GM18867 (cell line): ENCODE data around the gene NR2F2.

ENCODE experiments used
- ATAC-seq: cut with Tn5 transposase; IDR thresholded peaks from one replicate; pipeline ENCODE4 v1.9.1; 2021; ENCODE audit warnings: mild to moderate bottlenecking, moderate library complexity; ENCODE audit not compliant: unreplicated experiment

The NR2F2 gene

GRCh38 chr15:96331144-96331944, 844 bp downstream of the NR2F2 start:
- ATAC-seq, result no peak

DNA sequence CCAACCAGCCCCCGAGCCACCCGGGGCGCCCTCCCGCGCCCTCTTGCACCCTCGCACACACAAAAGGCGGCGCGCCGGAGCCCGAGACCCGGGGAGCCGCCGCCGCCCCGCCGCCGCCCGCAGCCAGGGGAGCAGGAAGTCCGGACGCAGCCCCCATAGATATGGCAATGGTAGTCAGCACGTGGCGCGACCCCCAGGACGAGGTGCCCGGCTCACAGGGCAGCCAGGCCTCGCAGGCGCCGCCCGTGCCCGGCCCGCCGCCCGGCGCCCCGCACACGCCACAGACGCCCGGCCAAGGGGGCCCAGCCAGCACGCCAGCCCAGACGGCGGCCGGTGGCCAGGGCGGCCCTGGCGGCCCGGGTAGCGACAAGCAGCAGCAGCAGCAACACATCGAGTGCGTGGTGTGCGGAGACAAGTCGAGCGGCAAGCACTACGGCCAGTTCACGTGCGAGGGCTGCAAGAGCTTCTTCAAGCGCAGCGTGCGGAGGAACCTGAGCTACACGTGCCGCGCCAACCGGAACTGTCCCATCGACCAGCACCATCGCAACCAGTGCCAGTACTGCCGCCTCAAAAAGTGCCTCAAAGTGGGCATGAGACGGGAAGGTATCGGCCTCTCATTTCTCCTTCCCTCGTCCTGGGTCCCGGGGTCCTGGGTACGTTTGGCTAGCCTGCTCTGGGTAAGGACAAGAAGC, 1.6 kb downstream of the NR2F2 start:
- no peak for ATAC-seq

GRCh38 chr15:96332637-96333121, 2.2 kb downstream of the NR2F2 start:
- no peak for ATAC-seq

DNA sequence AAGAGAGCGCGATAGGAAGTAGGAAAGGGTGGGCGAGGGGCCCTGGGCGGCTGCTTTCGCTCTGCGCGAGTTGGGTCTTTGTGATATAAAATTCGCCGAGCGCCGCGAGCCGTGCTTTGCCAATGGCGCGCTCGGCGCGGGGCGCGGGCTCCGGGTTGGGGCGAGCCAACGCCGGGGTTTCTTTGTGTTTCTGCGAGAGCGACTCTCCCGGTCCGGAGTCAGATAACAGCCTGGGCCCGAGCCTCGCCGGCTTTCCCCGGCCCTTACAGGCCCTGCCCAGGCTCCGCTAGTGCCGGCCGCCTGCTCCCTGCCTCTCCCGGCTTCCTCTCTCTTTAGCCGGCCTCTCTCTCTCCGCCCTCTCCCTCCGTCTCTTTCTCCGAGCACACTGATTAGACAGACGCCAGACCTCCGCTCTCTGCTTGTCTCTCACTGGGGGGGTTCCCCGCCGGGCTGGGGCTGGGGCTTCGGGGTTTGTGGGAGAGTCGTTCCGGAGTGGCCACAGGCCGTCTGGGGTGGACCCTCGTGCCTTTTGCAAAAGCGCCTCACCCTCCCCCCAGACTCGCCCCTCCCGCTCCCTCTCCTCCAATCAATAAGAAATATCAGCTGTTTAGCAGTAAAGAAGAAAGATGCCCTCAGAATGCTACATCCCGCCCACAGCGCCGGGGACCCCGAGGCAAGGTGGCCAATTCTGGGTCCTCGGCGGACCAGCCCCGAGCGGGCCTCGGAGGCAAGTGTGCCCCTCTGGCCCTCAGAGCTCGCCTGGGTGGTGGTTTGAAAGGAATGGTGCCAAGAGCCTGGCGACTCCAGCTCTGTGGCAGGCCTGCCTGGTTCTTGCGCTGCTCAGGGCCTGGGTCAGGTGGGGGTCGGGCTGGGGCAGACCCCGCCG, 2.9 kb downstream of the NR2F2 start:
- ATAC-seq, result no peak

GRCh38 chr15:96334017-96334704, 3.7 kb downstream of the NR2F2 start:
- ATAC-seq, result no peak

- no peak for ATAC-seq
Measured at GRCh38 chr15:96334705-96335410, 4.4 kb downstream of the NR2F2 start.

DNA sequence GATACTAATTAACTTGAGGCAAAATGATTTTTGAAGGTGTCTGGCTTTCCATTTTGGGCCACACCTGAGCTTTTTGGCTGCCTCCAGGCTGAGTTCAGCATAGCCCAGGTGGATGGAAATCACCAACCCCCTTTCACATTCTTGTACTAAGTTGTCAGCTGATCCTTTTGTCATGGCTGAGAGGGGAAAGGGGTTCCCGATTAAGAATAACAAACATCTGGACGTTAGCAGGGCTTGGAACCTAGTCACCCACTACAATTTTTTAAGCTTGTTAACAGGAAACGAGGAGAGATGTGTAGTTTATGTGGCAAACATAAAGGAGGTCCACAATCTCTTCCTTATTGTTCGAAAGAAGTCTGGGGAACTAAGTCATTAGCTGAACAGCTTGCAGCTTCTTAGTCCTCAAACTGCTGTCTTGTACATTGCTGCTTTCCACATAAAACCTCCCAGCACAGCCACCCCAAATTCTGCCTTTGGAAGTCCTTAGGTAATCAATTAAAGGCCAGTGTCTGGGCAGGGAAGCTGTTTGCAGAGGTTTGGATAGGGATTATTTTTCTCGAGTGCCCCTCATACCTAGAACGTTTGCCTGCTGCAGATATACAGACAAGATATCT, 5.0 kb downstream of the NR2F2 start:
- ATAC-seq, result no peak

DNA sequence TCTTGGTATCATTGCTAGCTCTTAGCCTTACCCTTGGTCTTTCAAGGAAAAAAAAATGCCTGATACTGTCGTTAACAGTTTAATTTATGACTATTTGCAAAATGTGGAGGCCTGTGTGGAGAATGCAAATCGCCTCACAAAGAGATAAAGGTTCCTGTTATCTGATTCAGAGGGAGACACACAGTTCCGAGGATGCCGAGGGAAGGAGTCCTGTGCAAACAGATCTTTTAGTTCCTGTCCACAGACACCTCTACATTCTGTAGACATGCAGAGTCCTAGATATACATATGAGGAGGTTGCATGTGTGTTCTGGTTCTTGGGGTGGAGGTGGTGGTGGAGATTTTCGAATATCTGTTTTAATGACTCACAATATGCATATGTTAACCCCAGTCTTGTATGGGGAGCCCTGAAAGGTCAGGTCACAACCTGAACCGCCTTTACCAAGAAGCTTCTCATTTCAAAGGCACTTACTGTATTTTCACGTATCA, 5.7 kb downstream of the NR2F2 start:
- no peak for ATAC-seq

GRCh38 chr15:96336596-96337364, 6.3 kb downstream of the NR2F2 start:
- no peak for ATAC-seq

DNA sequence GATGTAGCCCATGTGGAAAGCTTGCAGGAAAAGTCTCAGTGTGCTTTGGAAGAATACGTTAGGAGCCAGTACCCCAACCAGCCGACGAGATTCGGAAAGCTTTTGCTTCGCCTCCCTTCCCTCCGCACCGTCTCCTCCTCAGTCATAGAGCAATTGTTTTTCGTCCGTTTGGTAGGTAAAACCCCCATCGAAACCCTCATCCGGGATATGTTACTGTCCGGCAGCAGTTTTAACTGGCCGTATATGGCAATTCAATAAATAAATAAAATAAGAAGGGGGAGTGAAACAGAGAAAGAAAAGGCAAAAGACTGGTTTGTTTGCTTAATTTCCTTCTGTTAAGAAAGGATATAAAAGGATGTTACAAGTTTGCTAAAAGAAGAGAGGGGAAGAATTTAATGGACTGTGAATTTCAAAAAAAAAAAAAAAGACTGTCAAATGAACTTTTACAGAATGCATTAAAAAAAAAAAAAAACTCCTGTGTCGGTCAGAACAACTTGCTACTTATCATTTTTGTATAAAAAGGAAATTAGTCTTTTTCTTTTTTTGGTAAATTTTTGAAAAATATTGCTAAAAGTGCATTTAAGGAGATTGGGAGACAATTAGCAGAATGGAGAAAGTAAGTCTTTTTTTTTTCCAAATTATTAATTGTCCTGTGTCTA, 7.0 kb downstream of the NR2F2 start:
- no peak for ATAC-seq

DNA sequence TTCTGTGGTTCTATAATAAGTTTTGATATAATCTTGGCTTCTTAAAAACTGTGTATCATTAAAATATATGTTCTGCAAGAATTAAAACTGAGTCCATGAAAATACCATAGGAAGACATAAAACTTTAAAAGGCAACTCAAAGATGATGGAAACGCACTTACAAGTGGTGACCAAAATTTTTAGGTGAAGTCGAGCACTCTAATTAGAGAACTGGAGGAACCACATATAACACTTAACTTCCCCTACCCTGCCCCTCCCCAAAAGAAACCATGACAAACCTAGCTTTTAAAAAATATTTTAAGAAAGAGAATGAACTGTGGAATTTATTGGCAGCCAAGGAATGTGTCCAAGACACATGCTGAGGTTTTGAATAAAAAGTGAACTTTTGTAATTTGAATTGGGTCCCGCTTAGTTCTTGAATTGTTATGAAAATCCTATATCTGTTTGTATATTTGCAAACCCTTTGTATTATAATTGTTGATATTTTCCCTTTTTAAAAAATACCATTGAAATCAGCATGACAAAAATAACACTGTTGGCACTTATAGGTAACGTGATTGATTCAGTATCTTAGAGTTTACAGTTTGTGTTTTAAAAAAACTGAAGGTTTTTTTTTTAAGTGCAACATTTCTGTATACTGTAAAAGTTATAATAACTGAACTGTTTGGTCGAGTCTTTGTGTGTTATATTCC, 7.7 kb downstream of the NR2F2 start:
- ATAC-seq, result no peak

DNA sequence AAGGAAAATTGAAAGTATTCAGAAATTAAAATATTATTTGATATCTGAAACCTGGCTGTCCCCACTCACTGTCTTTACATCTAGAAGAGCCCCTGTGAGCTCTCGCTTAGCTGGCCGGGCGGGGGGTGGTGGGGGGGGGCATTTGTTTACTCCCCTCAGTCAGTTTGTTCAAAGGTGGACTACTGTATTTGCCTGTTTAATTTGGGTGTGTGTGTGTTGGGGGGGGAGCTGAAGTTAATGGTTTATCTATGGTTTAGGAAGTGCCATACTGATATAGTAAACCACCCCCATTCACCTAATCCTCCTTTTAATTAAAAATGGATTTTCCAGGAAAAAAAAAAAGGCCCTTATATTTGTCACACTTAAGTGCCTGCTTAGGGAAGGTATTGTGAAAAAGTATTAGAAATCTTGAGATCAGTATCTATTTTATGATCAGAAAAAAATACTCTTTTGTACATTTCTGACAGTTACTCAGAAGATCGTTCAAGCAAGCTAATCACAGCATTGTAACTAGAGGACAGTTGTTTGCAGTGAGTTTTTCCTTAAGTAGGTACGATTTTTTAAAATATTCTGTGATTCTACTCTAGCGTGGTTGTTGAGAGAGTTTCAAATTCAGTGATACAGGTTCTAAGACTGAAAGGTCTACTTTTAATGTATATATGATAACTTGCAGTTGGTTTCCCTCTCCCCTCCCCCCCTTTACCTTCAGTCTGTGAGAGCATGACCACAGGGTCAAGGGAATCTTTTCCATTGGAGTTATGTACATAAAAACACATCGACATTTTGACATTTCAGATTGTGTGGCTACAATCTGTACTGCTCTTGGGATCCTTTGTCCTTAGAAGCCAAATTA, 8.5 kb downstream of the NR2F2 start:
- no peak for ATAC-seq

DNA sequence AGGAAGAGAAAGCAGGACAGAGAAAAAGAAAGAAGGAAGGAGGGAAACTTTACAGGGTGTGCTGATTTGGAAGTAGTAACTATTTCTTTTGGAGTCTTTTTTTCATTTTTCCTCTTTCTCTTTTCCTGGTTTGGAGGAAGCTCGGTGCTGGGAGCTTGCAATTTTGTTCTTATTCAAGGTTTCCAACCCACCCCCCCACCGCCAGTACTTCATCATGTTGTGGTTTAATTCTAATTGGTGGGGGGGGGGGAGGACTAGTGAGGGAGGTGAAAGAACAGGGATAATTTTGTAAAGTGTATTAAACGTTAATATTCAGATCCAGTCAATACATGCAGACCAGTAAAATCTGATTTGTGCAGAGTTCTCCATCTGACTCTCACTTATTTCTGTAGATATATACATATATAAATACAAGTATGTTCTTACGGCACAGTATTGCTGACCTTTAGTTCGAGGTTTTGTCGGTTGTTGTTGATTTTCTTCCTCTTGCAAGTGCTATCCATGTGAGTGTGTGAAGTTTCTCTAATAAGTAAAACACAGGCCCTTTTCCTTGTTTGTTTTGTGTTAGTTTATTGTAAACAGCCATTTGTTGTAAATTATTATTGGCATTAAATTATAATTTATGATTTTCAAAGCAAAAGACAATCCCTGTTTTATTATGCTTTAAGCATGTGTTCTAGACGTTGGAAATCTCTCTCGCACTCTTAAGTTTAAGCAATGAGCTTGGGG, 9.3 kb downstream of the NR2F2 start:
- ATAC-seq, result no peak

GRCh38 chr15:96340348-96340597, 9.8 kb downstream of the NR2F2 start:
- no peak for ATAC-seq

DNA sequence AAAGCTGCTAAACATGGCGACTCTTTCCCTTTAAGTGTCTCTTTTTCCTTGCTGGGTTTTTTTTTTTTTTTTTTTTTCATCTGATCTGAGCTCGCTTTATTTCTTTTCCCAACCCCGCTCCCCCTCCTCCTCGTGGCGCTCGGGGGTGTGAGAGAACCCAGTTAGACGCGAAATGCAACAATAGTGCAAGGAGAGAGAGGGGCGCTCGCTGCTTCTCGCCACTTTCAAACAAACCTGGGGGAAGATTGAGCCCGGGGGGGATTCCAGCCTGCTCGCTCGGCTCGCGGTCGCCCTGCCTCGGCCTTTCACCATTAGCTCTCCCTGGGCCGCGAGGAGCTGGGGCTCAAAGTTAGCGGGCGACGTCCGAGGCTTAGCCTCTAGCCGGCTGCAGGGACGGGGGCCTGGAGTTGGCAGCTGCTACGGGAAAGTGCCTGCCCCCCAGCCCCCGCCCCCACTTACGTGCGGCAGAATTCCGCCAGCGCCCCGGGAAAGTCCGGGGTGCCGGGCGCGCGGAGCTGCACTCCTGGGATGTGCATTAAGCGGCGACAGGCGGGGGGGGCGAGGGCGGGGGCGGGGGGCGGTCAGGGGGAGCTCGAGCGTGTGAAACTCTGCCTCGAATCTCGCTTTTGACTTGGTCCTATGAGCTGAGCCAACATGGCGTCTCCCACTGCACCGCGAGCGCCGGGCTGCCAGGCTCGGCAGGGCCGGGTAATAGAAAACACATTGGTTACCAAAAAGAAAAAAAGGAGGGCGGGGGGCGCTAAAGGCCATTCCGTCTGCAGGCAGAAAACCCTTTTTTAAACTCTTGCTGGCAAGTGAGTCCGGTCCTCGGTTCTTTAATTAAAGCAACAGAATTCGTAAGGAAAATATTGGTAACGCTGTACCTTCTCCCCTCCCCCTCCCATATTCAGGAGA, 10.4 kb downstream of the NR2F2 start:
- ATAC-seq, result no peak
